A673 (cell line): ENCODE measurements around the gene ABCC11. TPM values are rescaled to one million over a fixed set of nuclear protein-coding genes. Genes with fewer than 3 reads are reported as not detected.

Source experiments
- BruUV-seq: library from RNA; stranded (reverse); fragments of 400-500 nt; replicated peaks from 2 replicates; lab custom pipeline; 2021; lab: Mats Ljungman, UMichigan
- CTCF ChIA-PET: fragments of 300-600 bp; sonication (Branson Sonifier 250); formaldehyde crosslinking; loops from one replicate; lab custom pipeline; 2022; ENCODE audit warnings: antibody characterized with exemption; lab: Charles Lee
- POLR2A ChIA-PET: fragments of 300-600 bp; sonication (Branson Sonifier 250); formaldehyde crosslinking; loops from one replicate; lab custom pipeline; 2022; ENCODE audit warnings: antibody characterized with exemption; ENCODE audit not compliant: low non-redundant PET; lab: Charles Lee
- DNase-seq: peaks from one replicate; pipeline ENCODE4 v3.0.0-alpha.2; 2015; ENCODE audit warnings: low spot score
- H3K27ac ChIP-seq: fragments of 200-600 bp; sonication (generic); 2 replicates; pipeline ENCODE4 v1.5.1; 2016; ENCODE audit warnings: mixed run types, low read depth, mild to moderate bottlenecking, mixed read lengths, antibody characterized with exemption, low read length; ENCODE audit not compliant: poor library complexity, severe bottlenecking
- H3K27me3 ChIP-seq: fragments of 200-600 bp; sonication (generic); replicated peaks from 2 replicates; pipeline ENCODE4 v1.6.1; 2017; ENCODE audit warnings: mixed run types, low read depth, mild to moderate bottlenecking, mixed read lengths, antibody characterized with exemption, low read length; ENCODE audit not compliant: insufficient read depth, poor library complexity
- H3K36me3 ChIP-seq: fragments of 200-600 bp; sonication (generic); 2 replicates; pipeline ENCODE4 v1.6.1; 2016; ENCODE audit warnings: mixed run types, mild to moderate bottlenecking, mixed read lengths, antibody characterized with exemption, low read length; ENCODE audit not compliant: insufficient read depth, poor library complexity, severe bottlenecking
- H3K4me1 ChIP-seq: fragments of 200-600 bp; sonication (generic); 2 replicates; pipeline ENCODE4 v1.6.1; 2017; ENCODE audit warnings: mixed run types, mild to moderate bottlenecking, mixed read lengths, antibody characterized with exemption, low read length; ENCODE audit not compliant: insufficient read depth, poor library complexity, severe bottlenecking
- H3K4me3 ChIP-seq: fragments of 200-600 bp; sonication (generic); 2 replicates; pipeline ENCODE4 v1.5.1; 2016; ENCODE audit warnings: low read depth, mixed run types, mild to moderate bottlenecking, mixed read lengths, low read length; ENCODE audit not compliant: poor library complexity, severe bottlenecking
- H3K9me3 ChIP-seq: fragments of 200-600 bp; sonication (generic); 2 replicates; pipeline ENCODE4 v1.6.1; 2016; ENCODE audit warnings: mixed run types, low read depth, mild to moderate bottlenecking, mixed read lengths, antibody characterized with exemption, low read length; ENCODE audit not compliant: poor library complexity, severe bottlenecking
- EZH2 ChIP-seq: fragments of 200-600 bp; sonication (generic); IDR thresholded peaks from 2 replicates; pipeline ENCODE4 v1.6.1; 2017; ENCODE audit warnings: borderline replicate concordance, low read depth, mild to moderate bottlenecking, mixed read lengths, antibody characterized with exemption, low read length; ENCODE audit not compliant: poor library complexity, severe bottlenecking
- intact Hi-C: fragments of 100-400 bp; cut with micrococcal nuclease; formaldehyde crosslinking; loops from one replicate; pipeline ENCODE4 v1.10.0; 2022; ENCODE audit not compliant: unreplicated experiment
- total RNA-seq: library from RNA; stranded (reverse); gene quantifications from 2 replicates; pipeline ENCODE4 v1.2.3, GENCODE V29; 2021
- TF ChIP-seq, protein P1 (sequence below): fragments of 300-800, 200-600 bp; sonication (generic); conservative IDR thresholded peaks from 2 replicates; pipeline ENCODE4 v1.5.1; 2017; ENCODE audit warnings: low read depth, mild to moderate bottlenecking, antibody characterized with exemption, low read length, moderate library complexity, mixed read lengths

ABCC11 gene
- total RNA-seq, 1 experiment from 2014 or later, result not detected

DNA sequence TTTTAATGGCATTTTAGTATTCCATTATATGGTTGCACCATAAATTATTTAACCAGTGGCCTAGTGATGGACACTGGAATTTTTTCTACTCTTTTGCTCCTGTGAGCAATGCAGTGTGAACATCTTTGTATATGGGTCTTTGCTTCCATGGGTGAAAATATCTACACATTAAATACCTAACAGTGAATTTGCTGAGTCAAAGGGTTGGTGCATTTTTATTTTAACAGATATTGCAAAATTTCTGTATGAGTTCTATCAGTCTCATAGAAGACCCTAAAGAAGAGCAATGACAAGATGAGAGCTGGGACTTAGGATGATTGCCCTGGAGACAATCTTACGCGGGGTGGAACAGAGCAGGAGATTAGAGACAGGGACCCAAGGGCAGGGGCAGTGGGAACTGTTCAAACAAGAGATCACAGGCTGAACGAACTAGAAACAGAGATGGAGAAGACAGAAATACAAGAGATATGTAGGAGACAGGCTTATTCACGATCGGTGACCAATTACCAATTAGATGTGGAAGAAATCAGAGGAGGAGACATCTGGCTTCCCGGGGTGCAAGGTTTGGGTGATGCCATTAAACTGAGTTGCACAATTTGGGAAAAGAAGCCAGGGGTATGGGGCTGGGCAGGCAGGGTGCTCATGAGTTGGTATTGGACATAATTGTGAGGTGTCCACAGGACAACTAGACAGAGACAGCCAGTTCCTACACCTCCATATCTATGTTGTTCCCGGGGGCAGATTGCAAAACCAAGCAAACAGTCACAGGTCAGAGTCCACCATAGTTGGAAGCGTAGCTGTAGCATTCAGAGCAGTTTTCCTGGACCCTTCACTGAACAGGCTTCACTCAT lies 43.1 kb downstream of the ABCC11 start:
- ChIA-PET POLR2A (no interaction called here), CTCF (no interaction called here)
- BruUV-seq, result no TSS peak
- Histone ChIP-seq H3K9me3 (no peaks in the 10 kb centered on the region), H3K4me3 (no peak overlapping the region), H3K27ac (no peak overlapping the region), H3K27me3 (peaks cover 3% of the 10 kb centered on the region), H3K4me1 (no peaks in the 10 kb centered on the region), H3K36me3 (no peaks in the 10 kb centered on the region)
- intact Hi-C loops, result no loop called here
- TF ChIP-seq, protein P1, sequence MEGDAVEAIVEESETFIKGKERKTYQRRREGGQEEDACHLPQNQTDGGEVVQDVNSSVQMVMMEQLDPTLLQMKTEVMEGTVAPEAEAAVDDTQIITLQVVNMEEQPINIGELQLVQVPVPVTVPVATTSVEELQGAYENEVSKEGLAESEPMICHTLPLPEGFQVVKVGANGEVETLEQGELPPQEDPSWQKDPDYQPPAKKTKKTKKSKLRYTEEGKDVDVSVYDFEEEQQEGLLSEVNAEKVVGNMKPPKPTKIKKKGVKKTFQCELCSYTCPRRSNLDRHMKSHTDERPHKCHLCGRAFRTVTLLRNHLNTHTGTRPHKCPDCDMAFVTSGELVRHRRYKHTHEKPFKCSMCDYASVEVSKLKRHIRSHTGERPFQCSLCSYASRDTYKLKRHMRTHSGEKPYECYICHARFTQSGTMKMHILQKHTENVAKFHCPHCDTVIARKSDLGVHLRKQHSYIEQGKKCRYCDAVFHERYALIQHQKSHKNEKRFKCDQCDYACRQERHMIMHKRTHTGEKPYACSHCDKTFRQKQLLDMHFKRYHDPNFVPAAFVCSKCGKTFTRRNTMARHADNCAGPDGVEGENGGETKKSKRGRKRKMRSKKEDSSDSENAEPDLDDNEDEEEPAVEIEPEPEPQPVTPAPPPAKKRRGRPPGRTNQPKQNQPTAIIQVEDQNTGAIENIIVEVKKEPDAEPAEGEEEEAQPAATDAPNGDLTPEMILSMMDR, result no peak
- no peak for TF ChIP-seq EZH2
- no peak for DNase-seq

DNA sequence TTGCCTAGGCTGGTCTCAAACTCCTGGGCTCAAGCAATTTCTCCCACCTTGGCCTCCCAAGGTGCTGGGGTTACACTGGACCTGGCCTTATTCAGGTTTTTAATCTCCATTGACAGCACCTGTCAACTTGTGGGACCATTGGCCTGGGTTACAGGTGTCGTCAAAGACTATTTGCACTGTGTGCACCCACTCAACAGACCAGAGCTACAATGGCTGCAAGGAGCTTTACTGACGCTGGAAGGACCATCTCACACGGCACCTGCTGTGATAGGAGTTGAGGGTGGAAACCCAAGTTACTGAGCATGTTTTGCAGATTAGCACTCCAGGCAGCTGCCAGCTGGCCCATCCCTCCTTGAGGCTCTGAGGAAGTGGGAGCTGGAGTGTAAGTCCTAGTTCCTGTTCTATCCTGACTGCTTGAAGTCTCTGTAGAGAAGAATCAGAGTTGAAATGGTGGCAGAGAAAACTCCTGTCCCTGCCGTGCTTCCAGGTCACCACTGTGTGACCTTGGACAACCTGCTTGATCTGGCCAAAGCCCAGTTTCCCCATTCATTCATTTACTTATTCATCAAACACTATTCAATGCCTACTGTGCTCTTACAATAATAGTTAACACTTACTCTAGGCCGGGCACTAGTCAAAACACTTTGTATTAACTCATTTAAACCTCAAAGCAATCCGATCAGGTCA lies 45.7 kb downstream of the ABCC11 start:
- ChIA-PET CTCF (no interaction called here), POLR2A (no interaction called here)
- TF ChIP-seq, protein P1, result no peak
- no peak for TF ChIP-seq EZH2
- Histone ChIP-seq H3K27me3 (no peaks in the 10 kb centered on the region), H3K4me1 (no peaks in the 10 kb centered on the region), H3K36me3 (no peaks in the 10 kb centered on the region), H3K9me3 (no peaks in the 10 kb centered on the region), H3K4me3 (no peak overlapping the region), H3K27ac (no peak overlapping the region)
- intact Hi-C loops, result no loop called here
- no peak for DNase-seq
- BruUV-seq, result no TSS peak

DNA sequence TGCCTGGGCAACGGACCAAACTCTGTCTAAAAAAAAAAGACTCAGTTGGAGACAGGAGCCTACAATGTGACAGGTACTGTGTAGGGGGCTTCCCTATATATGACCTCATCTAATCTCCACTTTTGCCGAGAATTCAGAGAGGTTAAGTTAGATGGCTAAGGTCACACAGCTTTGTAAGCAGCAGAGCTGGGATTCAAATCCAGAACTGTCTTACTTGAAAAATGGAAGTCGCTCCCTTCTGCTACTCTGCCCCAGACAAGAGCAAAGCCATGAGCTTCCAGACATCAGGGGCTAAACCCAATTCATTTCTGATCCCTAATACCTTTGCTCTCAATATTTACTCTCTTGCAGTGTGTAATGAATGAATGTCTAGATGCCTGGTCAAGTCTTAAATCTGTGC lies 50.0 kb downstream of the ABCC11 start:
- intact Hi-C loops, result no loop called here
- TF ChIP-seq EZH2, result no peak
- TF ChIP-seq, protein P1, result no peak
- no peak for DNase-seq
- no peaks in the 10 kb centered on the region for H3K27me3 ChIP-seq
- H3K36me3 ChIP-seq, result no peaks in the 10 kb centered on the region
- BruUV-seq, result no TSS peak
- ChIA-PET POLR2A (no interaction called here), CTCF (no interaction called here)
- H3K27ac ChIP-seq, result no peak overlapping the region
- H3K4me1 ChIP-seq, result peaks cover 4% of the 10 kb centered on the region
- H3K4me3 ChIP-seq, result no peak overlapping the region
- no peaks in the 10 kb centered on the region for H3K9me3 ChIP-seq
